ENCODE data around the gene BCAS3. TPM values are rescaled to one million over a fixed set of nuclear protein-coding genes. Genes with fewer than 3 reads are reported as not detected.
A peak's percentile ranks its signal among the peaks of the same experiment; 100 is the strongest.

BCAS3 gene
- polyA plus RNA-seq, 3 donors: 10.3 to 19.1 (median 14.7) TPM

DNA sequence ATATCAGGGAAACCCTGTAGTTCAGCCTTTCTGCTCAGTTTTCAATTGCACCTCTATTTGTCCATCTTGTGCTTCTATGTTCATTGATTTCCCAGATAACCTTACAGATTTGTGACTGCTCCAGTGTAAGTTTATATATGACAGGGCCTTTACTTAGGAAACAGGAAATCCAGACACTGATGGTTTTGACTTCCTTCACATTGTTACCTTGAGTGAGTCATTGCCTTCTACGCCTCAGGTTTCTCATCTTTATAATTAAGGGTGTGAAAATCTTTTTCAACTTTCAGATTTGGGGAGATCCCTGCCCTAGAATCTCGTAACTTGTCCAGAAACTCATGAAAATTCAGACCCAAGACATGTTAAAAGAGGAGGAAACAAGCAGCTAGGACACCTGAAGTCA is 379.6 kb downstream of the BCAS3 start:
- H3K36me3 ChIP-seq (replicated peaks in 1 of 2; ENCODE audit: control insufficient read depth in 1 of 2, insufficient read depth in 2 of 2, low read length in 2 of 2): no peaks in the 10 kb centered on the region
- no peak for DNase-seq
- no peaks in the 10 kb centered on the region for H3K4me1 ChIP-seq (ENCODE audit: control insufficient read depth in 1 of 2, insufficient read depth in 2 of 2, low read length in 2 of 2)
- H3K4me3 Mint-ChIP-seq: no peak overlapping the region
- peaks cover 0 to 2% (median 0%) of the 10 kb centered on the region in 3 donors for H3K27me3 Mint-ChIP-seq (ENCODE audit: low read depth in 3 of 3)
- no peaks in the 10 kb centered on the region for H3K27me3 ChIP-seq (ENCODE audit: control insufficient read depth in 2 of 2, insufficient read depth in 2 of 2, low read length in 2 of 2)
- no peak overlapping the region for H3K4me3 ChIP-seq (replicated peaks in 1 of 3; ENCODE audit: low read depth in 2 of 3, low read length in 3 of 3)
- no peak for TF ChIP-seq CTCF (IDR thresholded peaks at IDR 0.05)
- no peaks in the 10 kb centered on the region for H3K79me2 ChIP-seq (ENCODE audit: insufficient read depth, low read length)
- no peak overlapping the region for H3K9ac ChIP-seq (ENCODE audit: insufficient read depth, low read length, poor library complexity, severe bottlenecking)
- intact Hi-C loops (cut with micrococcal nuclease): no loop called here
- no peak overlapping the region for H3K4me2 ChIP-seq (replicated peaks; ENCODE audit: extremely low read depth, low read length, poor library complexity, severe bottlenecking)
- no peaks in the 10 kb centered on the region for H3K9me3 ChIP-seq (replicated peaks in 1 of 2; ENCODE audit: control insufficient read depth in 1 of 2, insufficient read depth in 1 of 2, low read length in 2 of 2)
- no CpG with 5 or more reads among the region's 2 CpGs for WGBS (ENCODE audit: insufficient coverage)
- H3K27ac ChIP-seq (ENCODE audit: low read depth in 1 of 2, low read length in 2 of 2): no peak overlapping the region
- H2AFZ ChIP-seq (ENCODE audit: insufficient read depth, low read depth, low read length, poor library complexity, severe bottlenecking): no peak overlapping the region
- H3K27ac Mint-ChIP-seq: no peak overlapping the region
- H4K20me1 ChIP-seq (ENCODE audit: insufficient read depth, low read length): no peaks in the 10 kb centered on the region
- no peaks in the 10 kb centered on the region for H3K4me1 Mint-ChIP-seq
- no peaks in the 10 kb centered on the region for H3K36me3 Mint-ChIP-seq
- H3K9me3 Mint-ChIP-seq: peaks cover 0 to 4% (median 2%) of the 10 kb centered on the region in 7 donors

DNA sequence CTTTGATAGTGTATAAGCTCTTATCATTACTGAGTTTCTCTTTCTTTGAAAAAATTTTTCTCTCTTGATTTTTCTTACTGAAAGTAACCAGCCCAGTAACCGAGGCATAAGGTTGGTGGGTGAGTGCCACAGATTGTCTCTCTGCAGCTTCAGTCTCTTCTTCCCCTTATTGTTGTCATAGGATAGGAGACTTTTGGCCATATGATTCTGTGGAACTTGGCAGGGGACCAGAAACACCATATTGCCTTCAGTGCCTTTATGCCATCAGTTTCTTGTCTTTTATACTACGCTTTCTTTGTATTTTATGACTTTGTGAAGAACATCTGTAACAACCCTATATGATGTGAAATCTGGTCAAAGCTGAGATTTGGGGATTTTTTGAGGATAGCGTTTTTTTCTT is 380.4 kb downstream of the BCAS3 start:
- Histone ChIP-seq H3K4me1 (ENCODE audit: control insufficient read depth in 1 of 2, insufficient read depth in 2 of 2, low read length in 2 of 2) (no peaks in the 10 kb centered on the region), H3K27me3 (ENCODE audit: control insufficient read depth in 2 of 2, insufficient read depth in 2 of 2, low read length in 2 of 2) (no peaks in the 10 kb centered on the region), H3K36me3 (replicated peaks in 1 of 2; ENCODE audit: control insufficient read depth in 1 of 2, insufficient read depth in 2 of 2, low read length in 2 of 2) (no peaks in the 10 kb centered on the region), H3K27ac (ENCODE audit: low read depth in 1 of 2, low read length in 2 of 2) (no peak overlapping the region), H4K20me1 (ENCODE audit: insufficient read depth, low read length) (no peaks in the 10 kb centered on the region), H3K9me3 (replicated peaks in 1 of 2; ENCODE audit: control insufficient read depth in 1 of 2, insufficient read depth in 1 of 2, low read length in 2 of 2) (no peaks in the 10 kb centered on the region), H3K4me3 (replicated peaks in 1 of 3; ENCODE audit: low read depth in 2 of 3, low read length in 3 of 3) (no peak overlapping the region), H3K9ac (ENCODE audit: insufficient read depth, low read length, poor library complexity, severe bottlenecking) (no peak overlapping the region), H3K79me2 (ENCODE audit: insufficient read depth, low read length) (no peaks in the 10 kb centered on the region), H2AFZ (ENCODE audit: insufficient read depth, low read depth, low read length, poor library complexity, severe bottlenecking) (no peak overlapping the region), H3K4me2 (replicated peaks; ENCODE audit: extremely low read depth, low read length, poor library complexity, severe bottlenecking) (no peak overlapping the region)
- DNase-seq: no peak
- Mint-ChIP-seq H3K27ac (peak overlapping the region in 1 of 7 donors; percentile 2), H3K9me3 (peaks cover 0 to 4% (median 2%) of the 10 kb centered on the region in 7 donors), H3K36me3 (peaks cover 0 to 1% of the 10 kb centered on the region in 2 donors), H3K4me3 (no peak overlapping the region), H3K27me3 (ENCODE audit: low read depth in 3 of 3) (peaks cover 0 to 2% (median 0%) of the 10 kb centered on the region in 3 donors), H3K4me1 (no peaks in the 10 kb centered on the region)
- intact Hi-C loops (cut with micrococcal nuclease): no loop called here
- no peak for TF ChIP-seq CTCF (IDR thresholded peaks at IDR 0.05)
- no CpG with 5 or more reads among the region's 3 CpGs for WGBS (ENCODE audit: insufficient coverage)

Measured in CD14-positive monocyte (primary cell).